ENCODE data around the gene LCE3D. TPM values are rescaled to one million over a fixed set of nuclear protein-coding genes. Genes with fewer than 3 reads are reported as not detected.

Gene LCE3D
- total and polyA plus RNA-seq, 10 of the 15 experiments (the other 5 are each of a cell fraction or from before 2014, with no cell fraction given) = 0.27 TPM; not detected in 9

DNA sequence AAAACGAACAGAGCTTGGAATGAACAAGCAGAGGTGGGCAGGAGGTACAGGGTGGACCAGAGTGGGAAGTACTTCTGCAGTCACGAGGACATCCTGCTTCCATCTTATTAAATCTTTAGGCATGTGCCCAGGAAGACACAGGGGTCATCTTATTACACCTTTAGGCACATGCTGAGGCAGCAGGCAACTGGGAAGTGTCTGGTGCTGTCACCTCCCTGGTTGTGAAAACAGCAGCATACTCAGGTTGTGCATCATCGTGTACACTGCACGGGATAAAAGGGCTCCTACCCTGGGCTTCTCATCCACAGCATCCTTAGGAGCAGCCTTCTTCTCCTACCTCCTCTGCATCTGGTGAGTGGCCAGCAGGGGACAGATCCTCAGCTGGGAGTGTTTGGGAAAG lies 19.6 kb upstream of the LCE3D start, which contains the start of gene LCE3C:
Gene LCE3C, plus strand, starts transcription at position 301 of the 400 bp plus-strand sequence. CDS start 498 bp downstream, outside the sequence.
- 21% methylated on average over 4 of the region's 4 CpGs for WGBS (ENCODE audit: insufficient coverage, insufficient replicate concordance, low lambda C conversion rate, missing lambda C conversion rate)
- Histone ChIP-seq H3K27ac (ENCODE audit: control insufficient read depth, insufficient read depth) (no peak within 1 kb of the TSS), H3K4me2 (ENCODE audit: control insufficient read depth, insufficient read depth) (no peak within 1 kb of the TSS), H3K4me3 (no peak within 1 kb of the TSS), H3K27me3 (replicated peaks in 1 of 2; ENCODE audit: control insufficient read depth in 2 of 2, insufficient read depth in 2 of 2, low read length in 1 of 2) (no peaks in the 10 kb centered on the region), H4K20me1 (ENCODE audit: control insufficient read depth, insufficient read depth) (no peaks in the 10 kb centered on the region), H3K9me3 (replicated peaks; ENCODE audit: control insufficient read depth, insufficient read depth, low read length) (no peaks in the 10 kb centered on the region), H2AFZ (ENCODE audit: control insufficient read depth, low read depth, low read length) (no peak within 1 kb of the TSS), H3K4me1 (ENCODE audit: control insufficient read depth, insufficient read depth, low read length) (no peaks in the 10 kb centered on the region), H3K79me2 (ENCODE audit: control insufficient read depth, insufficient read depth, low read length) (no peaks in the 10 kb centered on the region), H3K9ac (ENCODE audit: control insufficient read depth, insufficient read depth, low read length) (no peak within 1 kb of the TSS), H3K36me3 (ENCODE audit: control insufficient read depth in 2 of 2, insufficient read depth in 2 of 2, low read length in 1 of 2) (no peaks in the 10 kb centered on the region)
- TF ChIP-seq, protein P1, sequence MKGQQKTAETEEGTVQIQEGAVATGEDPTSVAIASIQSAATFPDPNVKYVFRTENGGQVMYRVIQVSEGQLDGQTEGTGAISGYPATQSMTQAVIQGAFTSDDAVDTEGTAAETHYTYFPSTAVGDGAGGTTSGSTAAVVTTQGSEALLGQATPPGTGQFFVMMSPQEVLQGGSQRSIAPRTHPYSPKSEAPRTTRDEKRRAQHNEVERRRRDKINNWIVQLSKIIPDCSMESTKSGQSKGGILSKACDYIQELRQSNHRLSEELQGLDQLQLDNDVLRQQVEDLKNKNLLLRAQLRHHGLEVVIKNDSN (IDR thresholded peaks at IDR 0.05; ENCODE audit: borderline replicate concordance, extremely low read length, insufficient read depth, low read depth, low read length) = no peak
- no peak for TF ChIP-seq HDAC6 (IDR thresholded peaks at IDR 0.05; ENCODE audit: unreplicated experiment)
- no peak for TF ChIP-seq SUZ12 (IDR thresholded peaks at IDR 0.05; ENCODE audit: unreplicated experiment)
- DNase-seq (ENCODE audit: low read depth, low spot score) = no peak
- ChIA-PET POLR2A (no interaction called here), RAD21 (ENCODE audit: unreplicated experiment) (no interaction called here), CTCF (no interaction called here), SMC1A (ENCODE audit: uncharacterized antibody, unreplicated experiment) (no interaction called here)
- FAIRE-seq = no peak
- in situ Hi-C loops (cut with MboI) = no loop called here
- no TSS peak for BruUV-seq (replicated peaks)
- no peak for ATAC-seq
- intact Hi-C loops (cut with micrococcal nuclease; ENCODE audit: unreplicated experiment) = no loop called here

DNA sequence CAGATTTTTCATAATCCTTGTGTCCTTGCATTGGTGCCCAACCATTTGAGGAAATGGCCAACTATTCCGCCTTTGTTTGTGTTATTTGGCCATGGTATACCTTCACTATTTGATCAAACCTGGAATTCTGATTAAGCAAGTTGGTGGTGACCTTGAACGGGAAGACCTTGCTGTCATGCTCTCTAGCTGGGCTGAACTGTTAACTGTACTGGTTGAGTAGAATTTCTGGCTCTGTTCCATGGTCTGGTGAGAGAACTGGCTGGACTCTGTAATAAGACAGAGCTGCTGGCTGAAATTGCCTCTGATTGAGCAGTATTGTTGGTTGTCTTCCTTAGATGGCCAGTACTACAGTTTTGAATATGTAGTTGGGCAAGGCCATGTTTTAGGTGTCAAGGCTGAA lies 16.7 kb upstream of the LCE3D start:
- H2AFZ ChIP-seq (ENCODE audit: control insufficient read depth, low read depth, low read length) = no peak overlapping the region
- no peak overlapping the region for H3K4me3 ChIP-seq
- RAD21 ChIA-PET (ENCODE audit: unreplicated experiment) = no interaction called here
- H3K9me3 ChIP-seq (replicated peaks; ENCODE audit: control insufficient read depth, insufficient read depth, low read length) = no peaks in the 10 kb centered on the region
- ATAC-seq (no peak), FAIRE-seq (no peak), DNase-seq (ENCODE audit: low read depth, low spot score) (no peak)
- H3K4me1 ChIP-seq (ENCODE audit: control insufficient read depth, insufficient read depth, low read length) = no peaks in the 10 kb centered on the region
- H3K79me2 ChIP-seq (ENCODE audit: control insufficient read depth, insufficient read depth, low read length) = no peaks in the 10 kb centered on the region
- no peaks in the 10 kb centered on the region for H4K20me1 ChIP-seq (ENCODE audit: control insufficient read depth, insufficient read depth)
- no peaks in the 10 kb centered on the region for H3K36me3 ChIP-seq (ENCODE audit: control insufficient read depth in 2 of 2, insufficient read depth in 2 of 2, low read length in 1 of 2)
- 0% methylated on average over 2 of the region's 2 CpGs for WGBS (ENCODE audit: insufficient coverage, insufficient replicate concordance, low lambda C conversion rate, missing lambda C conversion rate)
- H3K9ac ChIP-seq (ENCODE audit: control insufficient read depth, insufficient read depth, low read length) = no peak overlapping the region
- in situ Hi-C loops (cut with MboI) (no loop called here), intact Hi-C loops (cut with micrococcal nuclease; ENCODE audit: unreplicated experiment) (no loop called here)
- POLR2A ChIA-PET = no interaction called here
- H3K27ac ChIP-seq (ENCODE audit: control insufficient read depth, insufficient read depth) = no peak overlapping the region
- SMC1A ChIA-PET (ENCODE audit: uncharacterized antibody, unreplicated experiment) = no interaction called here
- no peak overlapping the region for H3K4me2 ChIP-seq (ENCODE audit: control insufficient read depth, insufficient read depth)
- TF ChIP-seq NFIC (IDR thresholded peaks at IDR 0.05; ENCODE audit: low read depth, low read length) (no peak), KDM1A (IDR thresholded peaks at IDR 0.05; ENCODE audit: borderline replicate concordance) (no peak), NBN (IDR thresholded peaks at IDR 0.05) (no peak), SREBF1 (IDR thresholded peaks at IDR 0.05; ENCODE audit: low read length) (no peak), RBBP5 (conservative IDR thresholded peaks at IDR 0.05) (no peak), IRF4 (IDR thresholded peaks at IDR 0.05; ENCODE audit: low read depth, low read length) (no peak), HCFC1 (IDR thresholded peaks at IDR 0.05; ENCODE audit: low read length) (no peak), PML (IDR thresholded peaks at IDR 0.05; ENCODE audit: low read length) (no peak)
- TF ChIP-seq, protein P2, sequence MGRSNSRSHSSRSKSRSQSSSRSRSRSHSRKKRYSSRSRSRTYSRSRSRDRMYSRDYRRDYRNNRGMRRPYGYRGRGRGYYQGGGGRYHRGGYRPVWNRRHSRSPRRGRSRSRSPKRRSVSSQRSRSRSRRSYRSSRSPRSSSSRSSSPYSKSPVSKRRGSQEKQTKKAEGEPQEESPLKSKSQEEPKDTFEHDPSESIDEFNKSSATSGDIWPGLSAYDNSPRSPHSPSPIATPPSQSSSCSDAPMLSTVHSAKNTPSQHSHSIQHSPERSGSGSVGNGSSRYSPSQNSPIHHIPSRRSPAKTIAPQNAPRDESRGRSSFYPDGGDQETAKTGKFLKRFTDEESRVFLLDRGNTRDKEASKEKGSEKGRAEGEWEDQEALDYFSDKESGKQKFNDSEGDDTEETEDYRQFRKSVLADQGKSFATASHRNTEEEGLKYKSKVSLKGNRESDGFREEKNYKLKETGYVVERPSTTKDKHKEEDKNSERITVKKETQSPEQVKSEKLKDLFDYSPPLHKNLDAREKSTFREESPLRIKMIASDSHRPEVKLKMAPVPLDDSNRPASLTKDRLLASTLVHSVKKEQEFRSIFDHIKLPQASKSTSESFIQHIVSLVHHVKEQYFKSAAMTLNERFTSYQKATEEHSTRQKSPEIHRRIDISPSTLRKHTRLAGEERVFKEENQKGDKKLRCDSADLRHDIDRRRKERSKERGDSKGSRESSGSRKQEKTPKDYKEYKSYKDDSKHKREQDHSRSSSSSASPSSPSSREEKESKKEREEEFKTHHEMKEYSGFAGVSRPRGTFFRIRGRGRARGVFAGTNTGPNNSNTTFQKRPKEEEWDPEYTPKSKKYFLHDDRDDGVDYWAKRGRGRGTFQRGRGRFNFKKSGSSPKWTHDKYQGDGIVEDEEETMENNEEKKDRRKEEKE (IDR thresholded peaks at IDR 0.05) = no peak
- TF ChIP-seq, protein P3, sequence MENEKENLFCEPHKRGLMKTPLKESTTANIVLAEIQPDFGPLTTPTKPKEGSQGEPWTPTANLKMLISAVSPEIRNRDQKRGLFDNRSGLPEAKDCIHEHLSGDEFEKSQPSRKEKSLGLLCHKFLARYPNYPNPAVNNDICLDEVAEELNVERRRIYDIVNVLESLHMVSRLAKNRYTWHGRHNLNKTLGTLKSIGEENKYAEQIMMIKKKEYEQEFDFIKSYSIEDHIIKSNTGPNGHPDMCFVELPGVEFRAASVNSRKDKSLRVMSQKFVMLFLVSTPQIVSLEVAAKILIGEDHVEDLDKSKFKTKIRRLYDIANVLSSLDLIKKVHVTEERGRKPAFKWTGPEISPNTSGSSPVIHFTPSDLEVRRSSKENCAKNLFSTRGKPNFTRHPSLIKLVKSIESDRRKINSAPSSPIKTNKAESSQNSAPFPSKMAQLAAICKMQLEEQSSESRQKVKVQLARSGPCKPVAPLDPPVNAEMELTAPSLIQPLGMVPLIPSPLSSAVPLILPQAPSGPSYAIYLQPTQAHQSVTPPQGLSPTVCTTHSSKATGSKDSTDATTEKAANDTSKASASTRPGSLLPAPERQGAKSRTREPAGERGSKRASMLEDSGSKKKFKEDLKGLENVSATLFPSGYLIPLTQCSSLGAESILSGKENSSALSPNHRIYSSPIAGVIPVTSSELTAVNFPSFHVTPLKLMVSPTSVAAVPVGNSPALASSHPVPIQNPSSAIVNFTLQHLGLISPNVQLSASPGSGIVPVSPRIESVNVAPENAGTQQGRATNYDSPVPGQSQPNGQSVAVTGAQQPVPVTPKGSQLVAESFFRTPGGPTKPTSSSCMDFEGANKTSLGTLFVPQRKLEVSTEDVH (IDR thresholded peaks at IDR 0.05; ENCODE audit: low read depth, partially characterized antibody) = no peak
- CTCF ChIA-PET = no interaction called here
- no peaks in the 10 kb centered on the region for H3K27me3 ChIP-seq (replicated peaks in 1 of 2; ENCODE audit: control insufficient read depth in 2 of 2, insufficient read depth in 2 of 2, low read length in 1 of 2)
- no TSS peak for BruUV-seq (replicated peaks)
